Measurements from ENCODE around the gene BCL2L2. TPM values are rescaled to one million over a fixed set of nuclear protein-coding genes. Genes with fewer than 3 reads are reported as not detected.

Gene BCL2L2
- total RNA-seq, 1 donor = 18.5 TPM

DNA sequence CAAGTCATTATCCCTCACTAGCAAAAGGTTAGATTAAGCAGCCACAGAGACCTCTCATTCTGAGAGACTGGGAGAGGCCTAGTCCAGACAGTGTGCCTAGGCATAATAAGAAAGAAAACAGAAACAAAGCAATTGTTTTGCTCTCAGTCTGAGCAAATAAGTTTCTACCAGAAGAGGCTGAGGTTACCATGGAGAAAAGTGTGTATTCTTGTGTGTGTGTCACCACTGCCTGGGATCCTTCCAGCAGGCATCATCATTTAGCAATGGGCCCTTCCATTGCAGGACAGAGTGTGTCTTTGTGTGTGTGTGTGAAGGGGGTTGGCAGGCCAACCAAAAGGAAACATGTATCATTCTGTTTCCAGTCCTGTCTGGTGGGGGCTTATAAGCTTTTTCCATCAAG is 54.7 kb downstream of the BCL2L2 start:
- DNase-seq (ENCODE audit: low read depth) = peak; percentile 18
- no peak overlapping the region for H3K4me3 ChIP-seq (ENCODE audit: low read depth, low read length)
- TF ChIP-seq, protein P1, sequence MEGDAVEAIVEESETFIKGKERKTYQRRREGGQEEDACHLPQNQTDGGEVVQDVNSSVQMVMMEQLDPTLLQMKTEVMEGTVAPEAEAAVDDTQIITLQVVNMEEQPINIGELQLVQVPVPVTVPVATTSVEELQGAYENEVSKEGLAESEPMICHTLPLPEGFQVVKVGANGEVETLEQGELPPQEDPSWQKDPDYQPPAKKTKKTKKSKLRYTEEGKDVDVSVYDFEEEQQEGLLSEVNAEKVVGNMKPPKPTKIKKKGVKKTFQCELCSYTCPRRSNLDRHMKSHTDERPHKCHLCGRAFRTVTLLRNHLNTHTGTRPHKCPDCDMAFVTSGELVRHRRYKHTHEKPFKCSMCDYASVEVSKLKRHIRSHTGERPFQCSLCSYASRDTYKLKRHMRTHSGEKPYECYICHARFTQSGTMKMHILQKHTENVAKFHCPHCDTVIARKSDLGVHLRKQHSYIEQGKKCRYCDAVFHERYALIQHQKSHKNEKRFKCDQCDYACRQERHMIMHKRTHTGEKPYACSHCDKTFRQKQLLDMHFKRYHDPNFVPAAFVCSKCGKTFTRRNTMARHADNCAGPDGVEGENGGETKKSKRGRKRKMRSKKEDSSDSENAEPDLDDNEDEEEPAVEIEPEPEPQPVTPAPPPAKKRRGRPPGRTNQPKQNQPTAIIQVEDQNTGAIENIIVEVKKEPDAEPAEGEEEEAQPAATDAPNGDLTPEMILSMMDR (IDR thresholded peaks at IDR 0.05; ENCODE audit: insufficient read depth, low read length) = no peak

Small RNAs within 50 kb of the gene (small RNA-seq; reads per million reads assigned to genes)
- gene RNU6-1046P = not detected

Other genes starting within 250 kb of the BCL2L2 start
- 2.4 and 3.7 TPM in 2 replicates for gene CDH24, start 249.3 kb upstream of the BCL2L2 start, total RNA-seq (ENCODE audit: low replicate concordance)
- 91.8 and 97.0 TPM in 2 replicates for gene ACIN1, start 211.7 kb upstream of the BCL2L2 start, total RNA-seq (ENCODE audit: low replicate concordance)
- 13.0 and 60.2 TPM in 2 replicates for gene C14orf119, start 211.3 kb upstream of the BCL2L2 start, total RNA-seq (ENCODE audit: low replicate concordance)
- gene CIROP, start 201.8 kb upstream of the BCL2L2 start, total RNA-seq (ENCODE audit: low replicate concordance) = 1.8 TPM in 1 of 2 replicates, not detected in the other
- not detected in 2 replicates for gene CEBPE, start 187.6 kb upstream of the BCL2L2 start, total RNA-seq (ENCODE audit: low replicate concordance)
- gene SLC7A8, start 123.2 kb upstream of the BCL2L2 start, total RNA-seq (ENCODE audit: low replicate concordance) = 11.7 and 37.5 TPM in 2 replicates
- gene RNF212B, start 68.9 kb upstream of the BCL2L2 start, total RNA-seq (ENCODE audit: low replicate concordance) = not detected in 2 replicates
- gene HOMEZ, start 20.7 kb upstream of the BCL2L2 start, total RNA-seq (ENCODE audit: low replicate concordance) = 7.0 and 7.5 TPM in 2 replicates
- gene PPP1R3E, start 4.0 kb upstream of the BCL2L2 start, total RNA-seq (ENCODE audit: low replicate concordance) = 6.6 and 10.9 TPM in 2 replicates
- 44.8 and 53.4 TPM in 2 replicates for gene PABPN1, start 14.6 kb downstream of the BCL2L2 start, total RNA-seq (ENCODE audit: low replicate concordance)
- gene SLC22A17, start 46.1 kb downstream of the BCL2L2 start, total RNA-seq (ENCODE audit: low replicate concordance) = 9.6 and 13.4 TPM in 2 replicates
- gene EFS, start 58.3 kb downstream of the BCL2L2 start, total RNA-seq (ENCODE audit: low replicate concordance) = 4.6 and 10.8 TPM in 2 replicates
- not detected in 2 replicates for gene IL25, start 66.0 kb downstream of the BCL2L2 start, total RNA-seq (ENCODE audit: low replicate concordance)
- 0.49 TPM in 1 of 2 replicates, not detected in the other for gene CMTM5, start 70.2 kb downstream of the BCL2L2 start, total RNA-seq (ENCODE audit: low replicate concordance)
- gene MYH6, start 101.4 kb downstream of the BCL2L2 start, total RNA-seq (ENCODE audit: low replicate concordance) = not detected in 2 replicates
- not detected in 2 replicates for gene MYH7, start 128.8 kb downstream of the BCL2L2 start, total RNA-seq (ENCODE audit: low replicate concordance)
- gene NGDN, start 162.9 kb downstream of the BCL2L2 start, total RNA-seq (ENCODE audit: low replicate concordance) = 31.5 and 73.5 TPM in 2 replicates
- gene ZFHX2, start 244.9 kb downstream of the BCL2L2 start, total RNA-seq (ENCODE audit: low replicate concordance) = 0.36 and 0.41 TPM in 2 replicates
- gene THTPA, start 249.4 kb downstream of the BCL2L2 start, total RNA-seq (ENCODE audit: low replicate concordance) = 22.3 and 26.8 TPM in 2 replicates

All from fibroblast of the aortic adventitia (primary cell).